Lower leg skin (tissue), 3 donors: ENCODE results near the gene SLC39A8.

ENCODE experiments used
- POLR2A ChIP-seq, 2 donors: fragments of 450-650 bp; IDR thresholded peaks; one replicate each; pipeline ENCODE4 v1.6.1; 2016 to 2017; ENCODE audit warnings: antibody characterized with exemption in 2 of 2, mild to moderate bottlenecking in 1 of 2, moderate library complexity in 1 of 2
- TF ChIP-seq, protein P1 (sequence below), 3 donors: fragments of 450-650 bp; IDR thresholded peaks; one replicate each; pipeline ENCODE4 v1.5.1; 2016; ENCODE audit warnings: antibody characterized with exemption in 3 of 3, mild to moderate bottlenecking in 3 of 3, moderate library complexity in 2 of 3

DNA sequence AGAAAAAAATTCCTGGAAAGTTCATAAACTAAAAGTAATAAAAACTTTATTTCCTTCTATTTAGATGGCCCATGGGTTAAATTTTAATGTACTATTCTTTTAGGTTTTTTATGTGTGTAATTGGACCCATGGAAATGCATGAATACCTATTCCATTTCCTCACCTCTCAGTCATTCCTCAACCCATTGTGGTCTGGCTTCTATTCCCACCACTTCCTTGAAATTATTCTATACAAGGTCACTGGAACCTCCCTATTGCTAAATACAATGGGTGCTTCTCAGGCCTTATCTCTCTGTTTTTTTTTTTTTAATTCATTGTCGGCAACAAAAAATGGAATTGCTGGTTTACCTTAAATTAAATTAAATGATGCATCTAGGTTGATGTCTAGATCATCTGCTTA lies 17.2 kb downstream of the SLC39A8 start:
- no peak for TF ChIP-seq POLR2A (IDR thresholded peaks at IDR 0.05)
- TF ChIP-seq, protein P1, sequence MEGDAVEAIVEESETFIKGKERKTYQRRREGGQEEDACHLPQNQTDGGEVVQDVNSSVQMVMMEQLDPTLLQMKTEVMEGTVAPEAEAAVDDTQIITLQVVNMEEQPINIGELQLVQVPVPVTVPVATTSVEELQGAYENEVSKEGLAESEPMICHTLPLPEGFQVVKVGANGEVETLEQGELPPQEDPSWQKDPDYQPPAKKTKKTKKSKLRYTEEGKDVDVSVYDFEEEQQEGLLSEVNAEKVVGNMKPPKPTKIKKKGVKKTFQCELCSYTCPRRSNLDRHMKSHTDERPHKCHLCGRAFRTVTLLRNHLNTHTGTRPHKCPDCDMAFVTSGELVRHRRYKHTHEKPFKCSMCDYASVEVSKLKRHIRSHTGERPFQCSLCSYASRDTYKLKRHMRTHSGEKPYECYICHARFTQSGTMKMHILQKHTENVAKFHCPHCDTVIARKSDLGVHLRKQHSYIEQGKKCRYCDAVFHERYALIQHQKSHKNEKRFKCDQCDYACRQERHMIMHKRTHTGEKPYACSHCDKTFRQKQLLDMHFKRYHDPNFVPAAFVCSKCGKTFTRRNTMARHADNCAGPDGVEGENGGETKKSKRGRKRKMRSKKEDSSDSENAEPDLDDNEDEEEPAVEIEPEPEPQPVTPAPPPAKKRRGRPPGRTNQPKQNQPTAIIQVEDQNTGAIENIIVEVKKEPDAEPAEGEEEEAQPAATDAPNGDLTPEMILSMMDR (IDR thresholded peaks at IDR 0.05): no peak
